SK-N-DZ (cell line): ENCODE results near the gene DGKB. TPM values are rescaled to one million over a fixed set of nuclear protein-coding genes. Genes with fewer than 3 reads are reported as not detected.
A peak's percentile ranks its signal among the peaks of the same experiment; 100 is the strongest.

Experiments used
- DNase-seq: peaks from one replicate; pipeline ENCODE4 v3.0.0-alpha.2; 2015; ENCODE audit warnings: low spot score
- polyA plus RNA-seq, 2 experiments: library from polyadenylated mRNA; depleted of rRNA; stranded (reverse); fragments of >200 nt; gene quantifications; 2 replicates each; pipeline ENCODE4 v1.2.3, GENCODE V29; 2014

Gene DGKB
- polyA plus RNA-seq (2014; cell fraction: cytosol; rRNA removed), result 3.0 and 5.8 TPM in 2 replicates
- polyA plus RNA-seq (2014; cell fraction: nucleus; rRNA removed), result 0.92 and 4.2 TPM in 2 replicates

DNA sequence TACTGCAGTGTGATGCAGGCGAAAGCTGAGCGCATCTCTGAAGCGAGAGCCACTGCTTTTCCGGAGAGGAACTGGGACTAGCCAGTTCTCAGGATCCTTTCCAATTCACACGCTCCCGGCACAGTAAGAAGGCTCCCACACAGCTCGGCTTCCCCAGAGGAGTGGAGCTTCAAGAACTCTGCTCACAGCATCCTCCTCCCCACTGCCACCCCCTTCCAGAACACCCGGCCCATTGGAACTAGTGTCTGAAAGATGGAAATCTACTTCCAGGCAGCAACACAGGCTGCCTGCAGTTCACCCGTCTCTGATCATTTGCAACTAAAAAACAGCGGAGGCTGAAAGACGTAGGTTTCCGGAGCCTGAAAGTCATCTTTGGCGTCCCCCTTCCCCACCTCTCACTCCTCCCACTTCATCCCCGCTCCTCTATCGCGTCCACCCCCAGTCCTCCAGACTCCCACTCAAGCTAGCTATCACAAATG, at the start of gene DGKB:
Gene DGKB (minus strand): TSS at position 163 of the 479 bp plus-strand sequence.
- peak; percentile 69 for DNase-seq

DNA sequence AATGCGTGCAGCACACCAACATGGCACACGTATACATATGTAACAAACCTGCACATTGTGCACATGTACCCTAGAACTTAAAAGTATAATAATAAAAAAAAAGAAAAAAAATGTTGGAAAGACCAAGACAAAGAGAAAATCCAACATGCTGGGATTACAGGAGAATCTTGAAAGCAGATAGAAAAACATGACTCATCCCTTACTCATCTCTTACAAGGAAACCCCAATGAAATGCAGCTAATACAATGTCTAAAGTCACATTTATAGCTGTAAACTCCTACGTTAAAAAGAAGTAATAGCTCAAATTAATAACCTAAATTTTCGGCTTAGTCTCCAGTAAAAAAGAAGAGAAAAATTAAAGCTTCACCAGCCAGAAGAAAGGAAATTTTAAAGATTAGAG, 47.5 kb upstream of the DGKB start:
- no peak for DNase-seq

DNA sequence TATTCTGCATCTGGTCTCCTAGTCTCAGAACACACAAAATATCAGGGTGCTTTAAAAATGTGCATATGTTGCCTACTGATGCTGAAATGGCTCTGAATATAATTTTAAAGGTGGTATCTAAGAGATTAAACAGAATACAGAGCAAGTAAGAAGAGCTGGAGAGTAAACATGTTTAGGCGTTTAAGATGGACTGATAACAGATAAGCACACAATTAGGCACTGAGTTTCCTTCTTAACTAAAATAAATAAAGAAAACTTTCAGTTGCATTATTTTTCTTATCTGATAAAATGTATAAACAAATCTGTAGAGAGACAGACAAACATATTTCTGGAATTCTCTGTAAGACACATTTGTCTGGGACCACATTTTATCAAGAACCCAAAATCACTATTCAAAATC, 35.6 kb upstream of the DGKB start:
- no peak for DNase-seq

DNA sequence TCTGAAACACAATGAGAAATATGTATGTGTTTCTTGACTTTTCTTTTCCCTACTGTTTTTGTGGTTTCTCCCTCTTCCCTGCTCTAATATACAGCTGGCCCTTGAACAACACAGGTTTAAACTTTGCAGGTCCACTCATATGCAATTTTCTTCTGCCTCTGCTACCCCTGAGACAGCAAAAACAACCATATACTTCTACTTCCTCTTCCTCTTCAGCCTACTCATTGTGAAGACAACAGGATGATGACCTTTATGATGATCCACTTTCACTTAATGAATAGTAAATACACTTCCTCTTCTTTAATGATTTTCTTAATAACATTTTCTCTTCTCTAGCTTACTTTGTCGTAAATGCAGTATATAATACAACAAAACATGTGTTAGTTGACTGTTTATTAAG, 35.0 kb upstream of the DGKB start:
- no peak for DNase-seq

DNA sequence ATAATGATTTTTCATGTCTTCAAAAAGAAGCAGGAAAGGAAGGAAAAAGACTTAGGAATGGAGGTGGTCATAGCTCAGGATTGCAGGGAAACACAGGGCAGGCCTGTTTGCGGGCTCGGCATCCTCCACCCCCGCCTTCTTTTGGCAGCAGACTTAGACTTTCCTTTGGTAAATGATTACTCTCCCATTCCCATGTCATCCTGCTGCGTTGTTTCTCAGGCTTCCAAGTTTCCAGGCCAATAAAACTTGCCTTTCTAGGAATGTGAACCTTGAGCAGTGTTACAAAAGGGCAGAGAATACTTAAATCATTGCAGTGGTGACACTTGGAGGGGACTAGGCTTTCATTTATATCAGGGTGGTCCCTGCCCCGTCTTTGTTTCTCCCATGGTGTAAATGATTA, 34.0 kb upstream of the DGKB start:
- no peak for DNase-seq

DNA sequence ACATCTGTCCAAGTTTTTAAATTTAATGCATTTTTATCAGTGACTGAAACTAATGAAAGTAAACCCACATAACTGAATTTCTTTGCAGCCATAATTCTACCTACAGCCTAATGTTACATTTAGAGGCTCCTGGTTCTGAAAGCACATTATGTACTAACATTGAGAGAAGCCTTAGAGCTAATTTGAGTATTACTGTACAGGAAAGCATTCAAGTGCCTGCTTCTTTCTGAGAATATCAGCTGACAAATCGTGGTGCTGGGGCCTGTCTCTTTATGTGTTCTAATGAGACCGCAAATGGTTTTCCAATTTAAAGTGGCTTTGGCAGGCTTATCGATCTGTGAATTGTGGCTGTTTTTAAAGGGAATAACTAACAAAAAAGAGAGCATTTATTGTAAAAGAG, 32.3 kb upstream of the DGKB start:
- DNase-seq, result peak; percentile 69

DNA sequence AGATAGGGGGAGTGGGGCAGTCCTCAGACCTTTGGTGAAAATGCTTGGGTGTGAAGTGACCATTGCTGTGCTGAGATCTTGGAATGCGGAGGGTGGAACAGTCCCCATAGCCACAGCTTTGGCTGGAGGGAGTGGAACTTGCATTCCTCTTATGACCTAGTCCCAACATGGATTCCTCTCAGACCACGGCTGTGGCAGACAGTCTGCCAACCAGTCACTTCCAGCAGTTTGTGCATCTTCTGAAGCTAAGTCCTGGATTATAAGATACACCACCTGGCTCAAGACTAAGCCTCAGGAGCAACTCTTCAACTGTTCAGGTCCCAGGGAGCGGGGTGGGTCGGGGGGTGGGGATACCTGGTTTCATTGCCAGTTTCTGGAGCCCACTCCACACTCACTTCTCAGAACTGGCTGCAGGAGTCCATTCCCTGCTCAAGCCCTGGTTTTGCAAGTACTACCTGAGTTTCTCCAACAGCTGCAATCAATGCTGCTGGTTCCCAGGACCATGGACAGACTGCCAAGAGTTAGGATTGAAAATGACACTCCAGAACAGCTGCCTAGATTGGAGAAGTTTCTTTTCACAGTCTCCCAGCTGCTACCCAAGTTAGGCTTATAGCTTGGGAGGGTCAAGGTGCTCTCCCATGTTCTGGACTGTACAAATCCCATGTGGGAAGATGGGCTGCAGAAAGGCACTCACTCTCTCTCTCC, 29.1 kb upstream of the DGKB start:
- DNase-seq, result no peak

DNA sequence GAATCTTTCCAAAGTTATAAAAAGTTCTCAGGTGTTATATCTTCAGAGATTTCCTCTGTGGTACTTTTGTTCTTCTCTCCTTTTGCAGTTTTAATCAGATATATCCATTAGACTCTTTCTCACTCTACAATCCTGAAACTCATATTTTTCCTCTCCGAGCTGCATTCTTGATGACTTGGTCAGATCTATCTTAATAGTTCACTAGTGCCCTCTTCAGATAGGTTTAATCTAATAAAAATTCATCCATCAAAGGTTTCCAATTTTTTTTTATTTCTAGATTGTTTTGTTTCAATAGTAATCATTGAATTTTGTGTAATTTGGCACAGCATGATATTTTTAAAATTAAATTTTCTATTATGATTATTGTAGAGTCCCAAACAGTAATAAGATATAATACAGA, 21.8 kb upstream of the DGKB start:
- no peak for DNase-seq

DNA sequence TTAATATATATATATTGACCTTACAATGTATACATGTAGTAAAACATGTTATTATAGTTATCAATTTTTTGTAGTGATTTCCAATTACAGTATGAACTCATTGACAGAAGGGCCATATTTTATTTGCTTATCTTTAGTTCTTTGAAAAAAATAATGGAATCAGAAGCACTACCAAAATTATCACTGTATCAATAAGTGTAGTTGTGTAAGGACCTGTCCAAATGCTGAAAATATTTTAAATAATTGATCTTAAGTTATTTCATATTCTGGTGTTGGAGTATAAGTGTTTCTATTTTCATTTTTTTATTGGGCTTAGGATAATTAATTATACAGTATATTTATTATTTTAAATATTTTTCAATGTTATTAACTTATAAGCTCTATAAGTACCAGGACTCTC, 8.5 kb upstream of the DGKB start:
- DNase-seq, result no peak

DNA sequence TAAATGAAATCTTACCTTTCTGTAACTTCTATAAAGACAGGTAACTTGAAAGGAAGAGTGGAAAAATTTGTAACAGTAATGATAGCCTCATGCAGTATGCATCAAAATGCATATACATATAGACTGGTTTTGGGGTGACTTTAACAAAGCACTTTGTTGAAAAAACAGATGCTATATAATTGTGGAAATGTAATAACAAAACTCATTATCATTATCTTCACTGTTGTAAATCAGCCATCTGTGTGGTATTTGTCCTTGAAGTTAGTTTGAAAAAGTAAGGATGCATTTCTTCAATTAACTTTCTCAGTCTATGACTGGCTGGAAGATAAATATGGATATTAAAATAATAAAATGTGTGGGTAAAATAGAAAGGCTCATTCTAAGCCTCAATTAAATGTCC, 6.1 kb upstream of the DGKB start:
- no peak for DNase-seq

DNA sequence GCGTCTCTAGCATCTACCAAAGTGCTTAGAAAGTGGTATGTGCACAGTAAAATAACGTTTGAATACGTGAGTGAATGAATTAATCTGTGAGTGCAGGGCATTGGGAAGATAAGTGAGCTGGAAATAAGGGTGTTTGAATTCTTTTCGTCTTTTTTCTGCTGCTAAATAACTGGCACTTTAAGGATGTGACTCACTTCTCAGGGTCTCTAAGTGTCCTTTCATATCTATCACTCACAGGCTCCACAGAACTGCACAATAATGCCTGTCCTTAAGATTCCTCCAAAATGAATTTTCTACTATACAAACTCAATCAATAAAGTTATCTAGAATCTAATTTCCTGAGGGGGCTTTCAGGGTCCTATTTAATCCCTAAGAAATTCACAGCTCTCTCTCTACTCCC, 3.2 kb upstream of the DGKB start:
- no peak for DNase-seq

DNA sequence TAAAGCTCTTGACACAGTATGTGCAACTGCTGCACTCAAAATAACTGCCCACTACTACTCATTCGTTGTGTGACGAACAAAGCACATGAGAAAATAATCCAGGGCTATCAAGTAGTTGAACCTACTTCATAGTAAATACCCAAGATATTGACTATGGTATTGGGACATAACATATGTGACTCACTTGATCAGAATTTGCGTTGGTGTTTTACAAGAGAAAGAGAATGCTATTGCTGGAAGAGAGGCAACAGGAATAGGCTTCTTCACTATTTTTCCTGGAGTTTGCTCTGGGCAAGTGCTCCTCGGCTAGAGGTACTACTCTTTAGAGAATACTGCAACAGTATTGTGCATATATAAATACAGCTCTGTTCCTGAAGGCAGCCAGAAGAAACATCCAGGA, 2.5 kb downstream of the DGKB start:
- no peak for DNase-seq

DNA sequence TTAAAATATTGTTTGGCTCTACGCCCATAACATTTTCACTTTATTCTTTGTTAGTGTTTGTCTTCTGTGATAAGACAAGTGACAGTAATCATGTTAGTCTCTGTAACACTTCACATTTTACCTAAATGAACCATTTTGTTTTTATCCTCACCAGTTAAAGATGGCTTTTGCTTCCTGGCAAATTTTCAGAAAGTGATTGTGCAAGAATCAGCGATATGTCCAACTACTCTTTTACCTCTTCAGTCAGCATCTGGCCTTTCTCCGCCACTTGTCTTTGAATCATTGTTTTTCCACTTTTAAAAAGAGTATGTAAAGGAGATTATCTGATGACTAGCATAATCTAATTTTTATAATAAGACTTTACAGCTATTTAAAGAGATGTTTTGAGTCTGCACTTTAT, 3.5 kb downstream of the DGKB start:
- peak; percentile 62 for DNase-seq

DNA sequence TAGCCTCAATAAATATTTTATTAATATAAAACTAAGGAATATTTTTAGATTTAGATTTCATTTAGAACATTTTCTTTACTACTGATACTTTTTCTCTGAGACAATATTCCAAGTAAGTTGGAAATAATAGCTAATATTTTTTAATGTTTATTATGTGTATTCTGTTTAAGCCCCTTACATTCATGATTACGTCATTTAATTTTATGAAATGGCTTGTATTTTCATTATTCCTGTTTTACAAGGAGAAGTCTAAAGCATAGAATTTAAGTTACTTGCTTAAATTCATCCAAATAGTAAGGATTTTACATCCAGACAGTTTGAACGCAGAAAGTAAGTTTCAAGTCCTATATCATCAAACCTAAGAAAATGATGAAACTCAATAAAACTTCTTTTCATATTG, 6.1 kb downstream of the DGKB start:
- DNase-seq, result no peak

DNA sequence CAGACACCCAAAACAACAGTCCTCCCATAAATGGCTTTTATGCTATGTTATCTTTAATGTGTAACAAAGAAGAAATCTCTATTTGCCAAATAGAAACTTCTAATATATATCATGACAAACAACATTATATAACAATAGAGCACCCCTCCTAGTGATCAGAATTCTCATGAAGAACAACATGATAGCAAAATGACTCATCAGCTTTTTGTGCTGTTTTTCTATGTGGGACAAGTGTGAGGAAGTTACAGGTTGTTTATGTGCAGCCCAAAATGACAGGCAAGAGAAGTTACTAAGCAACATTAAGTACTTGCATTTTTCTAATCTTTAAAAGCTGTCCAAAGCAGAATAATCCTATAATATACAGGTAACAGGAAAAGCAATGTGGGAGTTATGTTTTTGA, 7.7 kb downstream of the DGKB start:
- no peak for DNase-seq

DNA sequence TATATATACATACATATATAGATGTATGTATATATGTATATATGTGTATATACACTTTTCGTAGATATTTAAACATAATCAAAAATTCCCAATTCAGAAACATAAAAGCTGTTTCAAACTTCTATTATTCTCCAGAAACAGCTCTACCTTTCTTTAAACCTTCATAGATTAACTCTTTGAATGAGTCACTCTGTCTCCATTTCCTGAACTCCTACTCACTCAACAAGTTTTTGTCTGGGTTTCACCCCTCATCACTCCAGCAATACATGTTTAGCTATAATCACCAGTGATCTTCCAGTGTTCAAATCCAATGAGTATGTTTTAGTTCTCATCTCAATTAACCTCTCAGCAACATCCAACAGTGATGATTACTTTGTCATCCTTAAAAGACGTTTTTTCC, 9.6 kb downstream of the DGKB start:
- DNase-seq, result no peak

DNA sequence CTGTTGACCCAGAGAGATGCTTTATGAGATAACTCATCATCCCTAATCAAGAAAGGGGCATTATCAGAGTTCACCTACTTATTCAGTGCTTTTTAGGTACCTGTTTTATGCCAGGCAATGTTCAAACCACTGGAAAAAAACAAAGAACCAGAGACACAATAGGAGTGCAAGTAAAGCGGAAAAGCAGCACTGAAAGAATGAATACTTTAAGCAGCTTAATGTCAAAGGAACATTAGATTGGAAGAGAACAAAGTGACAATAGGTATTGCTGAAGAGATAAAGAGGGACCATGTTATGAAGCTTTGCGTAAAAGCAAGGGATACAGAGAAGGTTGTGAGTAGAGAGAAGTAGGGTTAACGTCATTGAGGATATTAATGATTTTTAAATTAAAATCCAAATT, 11.3 kb downstream of the DGKB start:
- DNase-seq, result no peak

DNA sequence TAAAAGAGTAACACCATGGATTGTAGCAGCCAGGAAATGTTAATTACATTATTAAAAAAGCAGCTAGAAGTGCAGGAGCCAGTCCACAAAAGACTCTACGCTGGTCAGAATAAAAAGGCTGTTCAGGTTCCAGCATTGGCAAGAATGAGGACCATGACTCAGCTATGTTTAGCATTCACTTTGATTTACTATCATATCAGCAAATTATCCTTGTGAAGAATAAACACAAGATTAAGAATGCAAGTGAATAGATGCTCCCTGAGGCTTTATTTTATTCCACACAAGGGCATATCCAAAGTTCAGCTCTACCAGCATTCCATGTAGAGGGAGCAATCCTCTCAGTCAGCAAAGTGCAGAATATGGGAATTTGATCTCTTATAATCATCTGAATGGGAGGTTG, 13.6 kb downstream of the DGKB start:
- DNase-seq, result no peak

DNA sequence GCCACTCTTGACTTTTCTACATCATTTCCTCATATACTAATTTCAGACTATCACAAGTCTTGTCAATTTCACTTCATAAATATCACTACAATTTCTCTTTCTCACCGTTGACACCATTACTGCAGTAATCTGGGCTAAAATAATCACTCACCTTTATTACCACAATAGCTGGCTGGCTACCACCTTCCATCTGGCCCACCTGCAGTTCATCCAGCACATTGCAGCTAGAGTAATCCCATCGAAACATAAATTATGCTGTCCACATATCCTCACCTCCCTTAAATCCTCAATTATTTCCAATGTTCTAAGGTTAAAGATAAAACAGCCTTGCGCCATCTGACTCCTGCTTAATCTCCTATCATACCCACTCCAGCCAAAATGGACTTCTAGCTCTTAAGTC, 16.0 kb downstream of the DGKB start:
- no peak for DNase-seq

DNA sequence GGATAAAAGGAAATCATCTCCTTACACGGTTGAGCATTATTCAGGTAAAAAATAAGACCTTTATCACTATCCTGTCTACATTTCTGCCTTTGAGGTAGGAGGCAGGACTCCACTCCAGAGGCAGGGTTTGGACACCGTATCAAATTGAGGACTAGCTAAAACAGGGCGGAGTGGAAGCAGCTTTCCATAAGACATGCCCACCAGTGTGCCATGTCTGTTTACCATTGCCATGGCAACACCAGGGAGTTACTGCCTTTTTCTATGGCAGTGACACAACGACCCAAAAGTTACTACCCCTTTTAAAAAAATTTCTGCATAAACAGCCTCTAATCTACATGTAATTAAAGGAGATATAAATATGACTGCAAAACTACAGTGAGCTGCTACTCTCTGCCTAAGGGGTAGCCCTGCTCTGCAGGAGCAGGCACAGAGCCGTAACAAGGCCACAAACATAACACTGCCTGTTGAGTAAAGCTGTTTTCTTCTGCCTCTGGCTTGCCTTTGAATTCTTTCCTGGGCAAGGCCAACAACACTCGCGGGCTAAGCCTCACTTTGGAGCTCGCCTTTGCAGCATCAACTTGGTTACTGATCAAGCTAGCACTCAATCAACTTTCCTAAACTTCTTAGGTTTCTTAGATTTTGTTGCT, 26.5 kb downstream of the DGKB start:
- no peak for DNase-seq

DNA sequence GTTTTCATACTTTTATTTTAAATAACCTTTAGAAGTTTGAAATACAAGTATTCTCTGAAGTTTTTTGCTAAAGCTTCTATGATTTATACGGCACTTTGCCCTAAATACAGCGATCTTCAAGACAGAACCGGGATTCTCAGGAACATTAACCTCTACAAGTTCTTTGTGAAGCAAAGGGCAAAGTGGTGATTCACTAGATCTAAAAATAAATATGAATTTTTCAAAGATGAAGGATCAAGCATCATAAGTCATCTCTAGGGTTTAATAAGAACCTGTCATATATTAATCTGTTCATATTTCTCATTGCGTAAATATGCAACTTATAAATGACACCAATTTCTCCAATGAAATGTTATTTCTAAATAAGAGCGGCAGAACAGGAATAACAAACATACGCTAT, 30.7 kb downstream of the DGKB start:
- DNase-seq, result no peak

DNA sequence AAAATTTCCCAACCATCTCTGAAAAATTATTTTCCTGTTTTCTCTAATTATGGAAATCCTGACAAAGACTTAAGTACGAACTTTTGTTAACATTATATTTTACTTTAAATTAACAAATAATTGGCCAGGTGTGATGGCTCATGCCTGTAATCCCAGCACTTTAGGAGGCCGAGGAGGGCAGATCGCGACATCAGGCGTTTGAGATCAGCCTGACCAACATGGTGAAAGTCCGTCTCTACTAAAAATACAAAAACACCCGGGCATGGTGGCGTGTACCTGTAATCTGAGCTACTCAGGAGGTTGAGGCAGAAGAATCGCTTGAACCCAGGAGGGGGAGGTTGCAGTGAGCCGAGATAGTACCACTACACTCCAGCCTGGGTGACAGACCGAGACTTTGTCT, 32.2 kb downstream of the DGKB start:
- DNase-seq, result no peak

DNA sequence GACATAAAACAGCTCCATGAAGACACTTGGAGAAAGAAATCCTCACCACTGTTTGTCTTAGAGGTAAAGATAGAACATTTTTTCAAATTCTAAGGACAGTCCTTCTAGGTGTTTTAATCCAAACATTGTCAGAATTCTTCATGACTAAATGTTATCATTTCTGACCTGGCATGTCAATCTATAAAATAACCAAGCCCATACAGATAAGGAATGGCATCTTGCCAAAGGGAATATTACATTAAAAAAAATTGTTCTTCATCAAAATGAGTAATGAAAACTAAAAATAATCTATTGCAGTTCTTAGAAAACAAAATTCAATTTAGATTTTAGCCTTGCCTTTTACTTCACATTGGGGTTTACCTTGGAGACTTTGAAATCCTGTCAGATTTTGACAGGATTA, 33.6 kb downstream of the DGKB start:
- DNase-seq, result no peak
